ENCODE results near the gene PRDX5.

GRCh38 chr11:64318766-64319761 lies 1.1 kb downstream of the PRDX5 start:
- TF ChIP-seq CTCF (IDR thresholded peaks at IDR 0.05 in 2 of 3, conservative IDR thresholded peaks at IDR 0.05 in 1 of 3; ENCODE audit: borderline replicate concordance in 1 of 3, insufficient read depth in 1 of 3, low read depth in 2 of 3, low read length in 2 of 3) (no peak), POLR2A (IDR thresholded peaks at IDR 0.05; ENCODE audit: borderline replicate concordance, extremely low read depth, insufficient read depth, insufficient read length) (no peak), POLR2AphosphoS5 (IDR thresholded peaks at IDR 0.05; ENCODE audit: low read depth, low read length) (no peak), RAD21 (IDR thresholded peaks at IDR 0.05; ENCODE audit: low read depth) (no peak), EZH2phosphoT487 (IDR thresholded peaks at IDR 0.05; ENCODE audit: borderline replicate concordance) (no peak), SIN3A (IDR thresholded peaks at IDR 0.05; ENCODE audit: low read depth) (no peak), ATF3 (IDR thresholded peaks at IDR 0.05) (no peak), JUND (IDR thresholded peaks at IDR 0.05) (no peak), EZH2 (IDR thresholded peaks at IDR 0.05) (no peak), SRF (IDR thresholded peaks at IDR 0.05; ENCODE audit: low read depth) (no peak), REST (IDR thresholded peaks at IDR 0.05; ENCODE audit: low read depth) (no peak), CEBPB (IDR thresholded peaks at IDR 0.05; ENCODE audit: low read depth) (no peak), YY1 (IDR thresholded peaks at IDR 0.05; ENCODE audit: extremely low read depth, insufficient replicate concordance, low read depth, low read length) (no peak)

Measured in HCT116 (cell line).